DMS 273 (cell line): Measurements from ENCODE around the gene KBTBD12.
"Not testable (repeated sequence)": the region's sequence is repeated elsewhere in the genome, so short reads cannot be mapped to it uniquely, and the experiment has no call there.

Experiments
- DNase-seq: peaks from one replicate; lab custom pipeline; 2025; ENCODE audit not compliant: unreplicated experiment; lab: John Stamatoyannopoulos, UW

KBTBD12 gene

GRCh38 chr3:127902486-127902885 lies 12.5 kb upstream of the KBTBD12 start:
- DNase-seq = no peak

GRCh38 chr3:127903611-127904375 lies 11.2 kb upstream of the KBTBD12 start:
- no peak for DNase-seq

DNA sequence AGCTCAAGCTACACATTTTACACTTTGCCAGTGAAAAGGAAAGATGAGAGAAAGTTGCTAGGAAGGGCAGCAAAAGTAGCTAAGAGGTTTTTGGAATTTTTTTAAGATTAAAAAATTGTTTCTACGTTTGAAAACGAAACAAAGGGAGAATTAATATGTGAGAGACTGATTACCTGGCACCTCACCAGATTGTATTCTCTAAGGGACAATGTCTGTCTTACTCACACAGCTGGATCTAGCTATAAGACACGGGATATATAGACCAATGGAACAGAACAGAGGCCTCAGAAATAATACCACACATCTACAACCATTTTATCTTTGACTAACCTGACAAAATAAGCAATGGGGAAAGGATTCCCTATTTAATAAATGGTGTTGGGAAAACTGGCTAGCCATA lies 9.5 kb upstream of the KBTBD12 start:
- no peak for DNase-seq

- not testable (repeated sequence) for DNase-seq
These were observed 8.4 kb upstream of the KBTBD12 start for GRCh38 chr3:127906653-127907052.

DNA sequence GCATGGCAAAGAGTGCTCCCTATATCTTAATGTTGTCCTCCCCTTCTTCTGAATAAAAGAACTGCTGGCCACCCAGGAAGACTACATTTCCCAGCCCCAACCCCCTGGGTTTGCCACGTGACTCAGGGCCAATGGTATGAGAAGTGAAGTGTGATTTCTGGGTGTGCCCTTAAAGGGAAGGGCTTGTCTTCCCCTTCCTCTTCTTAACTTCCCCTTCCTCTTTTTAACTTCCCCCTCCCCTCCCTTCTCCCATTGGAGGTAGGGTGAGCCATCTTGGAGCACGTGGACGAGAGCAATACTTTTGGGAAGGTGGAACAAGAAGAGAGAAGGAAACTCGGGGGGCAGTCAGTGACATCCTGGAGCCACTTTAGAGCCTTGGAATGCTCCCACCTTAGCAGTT lies 6.8 kb upstream of the KBTBD12 start:
- DNase-seq = no peak

- no peak for DNase-seq
These were observed 6.1 kb upstream of the KBTBD12 start for GRCh38 chr3:127908951-127909350.

DNA sequence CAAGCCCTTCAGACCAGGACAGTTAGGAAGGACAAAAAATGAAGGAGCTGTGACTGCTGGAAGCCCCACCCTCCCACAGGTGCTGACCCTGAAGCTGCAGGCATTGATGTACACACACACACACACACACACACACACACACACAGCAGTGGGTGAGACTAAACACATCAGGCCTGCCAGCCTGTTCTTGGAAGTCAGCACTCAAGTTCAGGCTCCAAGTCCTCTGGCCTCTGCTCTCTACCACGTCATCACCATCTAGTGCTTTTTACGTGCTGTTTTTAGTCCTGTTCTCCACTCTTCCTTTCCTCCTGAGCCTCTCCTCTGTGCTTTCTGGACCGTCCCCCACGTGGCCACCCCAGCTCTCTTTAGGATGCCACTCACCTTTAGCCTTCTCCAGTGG lies 5.4 kb upstream of the KBTBD12 start:
- DNase-seq = no peak

DNA sequence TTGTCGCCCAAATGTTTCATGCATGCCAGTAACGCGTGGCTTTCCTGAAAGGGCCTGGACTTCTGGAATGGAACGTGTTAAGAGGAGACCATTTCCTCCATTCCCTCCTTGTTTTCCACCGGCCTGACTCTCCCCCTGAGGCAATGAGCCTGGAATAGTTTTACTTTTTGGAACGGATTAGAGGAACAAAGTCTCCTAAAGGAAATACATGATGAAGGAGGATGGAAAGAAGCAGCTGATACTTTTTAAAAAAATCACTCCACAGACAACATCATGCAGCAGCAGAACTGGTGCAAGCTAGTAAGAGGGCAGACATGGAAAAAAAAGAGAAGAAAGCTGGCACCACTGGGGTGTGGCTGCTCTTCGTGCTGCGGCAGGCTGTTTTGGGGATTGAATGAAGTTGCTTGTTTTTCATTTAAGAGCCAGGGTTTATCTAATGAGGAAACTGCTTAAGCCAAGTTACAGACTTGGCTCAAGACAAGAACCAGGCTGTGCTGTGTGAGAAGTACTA lies 3.6 kb upstream of the KBTBD12 start:
- DNase-seq = no peak

DNA sequence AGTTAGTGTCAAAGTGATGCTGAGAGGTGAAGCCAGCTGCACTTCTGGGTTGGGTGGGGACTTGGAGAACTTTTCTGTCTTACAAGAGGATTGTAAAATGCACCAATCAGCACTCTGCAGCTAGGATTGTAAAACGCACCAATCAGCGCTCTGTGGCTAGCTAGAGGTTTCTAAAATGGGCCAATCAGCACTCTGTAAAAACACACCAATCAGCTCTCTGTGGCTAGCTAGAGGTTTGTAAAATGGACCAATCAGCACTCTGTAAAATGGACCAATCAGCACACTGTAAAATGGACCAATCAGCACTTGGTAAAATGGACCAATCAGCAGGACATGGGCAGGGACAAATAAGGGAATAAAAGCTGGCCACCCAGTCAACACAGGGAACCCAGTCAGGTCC lies 1.2 kb upstream of the KBTBD12 start:
- not testable (repeated sequence) for DNase-seq

- DNase-seq = no peak
These were observed 448 bp upstream of the KBTBD12 start for GRCh38 chr3:127914584-127914983.

- no peak for DNase-seq
These were observed 983 bp downstream of the KBTBD12 start for GRCh38 chr3:127915937-127916493.

GRCh38 chr3:127920738-127921137 lies 5.7 kb downstream of the KBTBD12 start:
- DNase-seq = no peak

DNA sequence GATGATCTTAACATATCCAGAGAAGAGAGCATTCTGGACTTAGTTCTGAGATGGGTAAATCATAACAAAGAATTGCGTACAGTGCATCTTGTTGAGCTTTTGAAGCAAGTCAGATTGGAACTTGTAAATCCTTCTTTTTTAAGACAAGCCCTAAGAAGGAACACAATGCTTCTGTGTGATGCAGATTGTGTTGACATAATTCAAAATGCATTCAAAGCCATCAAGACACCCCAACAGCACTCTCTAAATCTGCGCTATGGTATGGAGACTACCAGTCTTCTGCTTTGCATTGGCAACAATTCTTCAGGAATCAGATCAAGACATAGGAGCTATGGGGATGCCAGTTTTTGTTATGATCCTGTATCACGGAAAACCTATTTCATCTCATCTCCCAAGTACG lies 8.6 kb downstream of the KBTBD12 start:
- DNase-seq = no peak

DNA sequence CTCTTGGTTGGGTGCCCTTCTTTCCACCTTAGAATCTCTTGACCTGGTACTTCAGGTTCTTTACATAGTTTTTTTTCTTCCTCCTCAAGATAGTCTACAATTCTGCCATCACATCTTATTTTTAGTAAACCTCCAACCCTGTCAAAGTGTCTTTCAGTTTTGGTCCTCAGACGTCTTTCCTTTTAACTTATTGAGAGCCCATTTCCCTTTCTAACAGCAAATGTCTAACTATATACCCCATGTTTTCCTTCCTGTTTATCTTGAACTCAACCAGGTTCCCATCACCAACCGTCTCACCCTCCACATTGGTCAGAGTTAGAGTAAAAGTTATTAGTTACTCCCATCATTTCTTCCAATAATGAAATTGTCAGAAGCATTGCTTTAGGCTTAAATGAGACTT lies 10.4 kb downstream of the KBTBD12 start:
- DNase-seq = no peak

- DNase-seq = no peak
These were observed 13.0 kb downstream of the KBTBD12 start for GRCh38 chr3:127927829-127928604.

DNA sequence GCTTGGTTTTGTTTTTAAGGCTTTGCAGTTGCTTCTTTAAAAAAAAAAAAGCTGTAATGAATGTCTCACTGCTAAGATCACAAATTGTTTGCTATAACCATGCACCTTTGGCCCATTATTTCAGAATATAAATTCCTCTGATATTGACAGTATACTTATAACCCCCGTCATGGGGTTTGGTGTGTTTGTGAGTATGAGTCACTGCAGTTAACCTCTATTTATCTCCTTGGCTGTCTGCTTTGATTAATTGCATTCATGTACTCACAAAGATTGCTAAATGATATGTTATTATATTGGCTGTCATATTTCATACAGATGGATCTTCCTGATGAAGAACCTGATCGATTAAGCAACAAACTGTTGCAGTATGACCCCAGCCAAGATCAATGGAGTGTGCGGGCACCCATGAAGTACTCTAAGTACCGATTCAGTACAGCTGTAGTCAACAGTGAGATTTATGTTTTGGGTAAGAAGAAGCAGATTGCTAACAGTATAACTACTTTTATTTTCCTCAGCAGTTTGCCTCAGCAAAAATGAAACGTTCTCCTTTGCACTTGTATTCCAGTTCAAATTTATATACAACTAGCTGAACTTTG lies 14.9 kb downstream of the KBTBD12 start:
- DNase-seq = no peak

- DNase-seq = no peak
These were observed 18.4 kb downstream of the KBTBD12 start for GRCh38 chr3:127933396-127933795.

- DNase-seq = no peak
These were observed 23.8 kb downstream of the KBTBD12 start for GRCh38 chr3:127938800-127939199.

- DNase-seq = no peak
These were observed 25.1 kb downstream of the KBTBD12 start for GRCh38 chr3:127940116-127940515.

DNA sequence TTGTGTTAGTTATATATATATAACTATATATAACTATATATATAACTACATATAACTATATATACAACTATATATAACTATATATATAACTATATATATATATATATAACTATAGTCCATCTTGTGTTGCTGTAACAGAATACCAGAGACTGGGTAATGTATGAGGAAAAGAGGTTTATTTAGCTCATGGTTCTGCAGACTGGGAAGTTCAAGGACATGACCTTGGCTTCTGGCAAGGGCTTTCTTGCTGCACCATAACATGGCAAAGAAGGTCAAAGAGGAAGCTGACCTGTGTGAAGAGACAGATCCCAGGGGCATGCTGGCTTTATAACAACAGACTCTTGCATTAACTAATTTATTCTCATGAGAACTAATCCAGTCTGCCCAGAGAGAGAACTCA lies 27.6 kb downstream of the KBTBD12 start:
- DNase-seq = no peak

DNA sequence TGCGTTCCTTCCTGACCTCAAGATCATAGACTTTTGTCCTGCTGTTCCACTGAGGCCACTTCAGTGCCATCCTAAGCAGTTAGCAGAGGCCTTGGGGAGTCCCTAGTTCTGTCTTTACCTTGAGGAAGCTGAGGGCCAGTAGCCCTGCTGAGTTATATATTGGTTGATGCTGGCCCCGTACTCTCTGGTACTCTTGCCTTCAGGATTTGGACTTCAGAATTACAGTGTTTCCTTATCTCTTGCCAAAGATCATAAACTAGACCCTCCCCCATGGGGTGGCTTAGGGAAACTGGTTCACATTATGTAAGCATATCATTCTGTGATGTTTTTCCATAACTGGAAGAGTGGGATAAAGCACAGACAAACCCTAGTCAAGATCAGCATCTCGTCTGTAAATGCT lies 33.2 kb downstream of the KBTBD12 start:
- no peak for DNase-seq
